GM13977 (cell line): ENCODE results near the gene TMEM163.
A peak's percentile ranks its signal among the peaks of the same experiment; 100 is the strongest.

ENCODE experiments used
- DNase-seq: peaks from one replicate; pipeline ENCODE4 v3.0.0; 2012; ENCODE audit warnings: low spot score
- in situ Hi-C: fragments of 300-500 bp; cut with MboI; formaldehyde crosslinking; loops from one replicate; pipeline ENCODE4 v1.12.0; 2022; ENCODE audit warnings: low sequenced_read_pairs, low pct_unique_long_range_greater_than_20kb, mixed read lengths, inconsistent platforms; ENCODE audit not compliant: unreplicated experiment
- TF ChIP-seq, protein P1 (sequence below): IDR thresholded peaks from 2 replicates; pipeline ENCODE4 v1.5.1; 2012; ENCODE audit warnings: mild to moderate bottlenecking, control low read depth; ENCODE audit not compliant: insufficient read depth; ENCODE audit errors: extremely low read depth, missing control alignments

TMEM163 gene

GRCh38 chr2:134700730-134701129, 18.1 kb downstream of the TMEM163 start:
- TF ChIP-seq, protein P1, sequence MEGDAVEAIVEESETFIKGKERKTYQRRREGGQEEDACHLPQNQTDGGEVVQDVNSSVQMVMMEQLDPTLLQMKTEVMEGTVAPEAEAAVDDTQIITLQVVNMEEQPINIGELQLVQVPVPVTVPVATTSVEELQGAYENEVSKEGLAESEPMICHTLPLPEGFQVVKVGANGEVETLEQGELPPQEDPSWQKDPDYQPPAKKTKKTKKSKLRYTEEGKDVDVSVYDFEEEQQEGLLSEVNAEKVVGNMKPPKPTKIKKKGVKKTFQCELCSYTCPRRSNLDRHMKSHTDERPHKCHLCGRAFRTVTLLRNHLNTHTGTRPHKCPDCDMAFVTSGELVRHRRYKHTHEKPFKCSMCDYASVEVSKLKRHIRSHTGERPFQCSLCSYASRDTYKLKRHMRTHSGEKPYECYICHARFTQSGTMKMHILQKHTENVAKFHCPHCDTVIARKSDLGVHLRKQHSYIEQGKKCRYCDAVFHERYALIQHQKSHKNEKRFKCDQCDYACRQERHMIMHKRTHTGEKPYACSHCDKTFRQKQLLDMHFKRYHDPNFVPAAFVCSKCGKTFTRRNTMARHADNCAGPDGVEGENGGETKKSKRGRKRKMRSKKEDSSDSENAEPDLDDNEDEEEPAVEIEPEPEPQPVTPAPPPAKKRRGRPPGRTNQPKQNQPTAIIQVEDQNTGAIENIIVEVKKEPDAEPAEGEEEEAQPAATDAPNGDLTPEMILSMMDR: no peak
- in situ Hi-C loops: no loop called here
- no peak for DNase-seq

GRCh38 chr2:134694411-134694810, 24.4 kb downstream of the TMEM163 start:
- TF ChIP-seq, protein P1: no peak

DNA sequence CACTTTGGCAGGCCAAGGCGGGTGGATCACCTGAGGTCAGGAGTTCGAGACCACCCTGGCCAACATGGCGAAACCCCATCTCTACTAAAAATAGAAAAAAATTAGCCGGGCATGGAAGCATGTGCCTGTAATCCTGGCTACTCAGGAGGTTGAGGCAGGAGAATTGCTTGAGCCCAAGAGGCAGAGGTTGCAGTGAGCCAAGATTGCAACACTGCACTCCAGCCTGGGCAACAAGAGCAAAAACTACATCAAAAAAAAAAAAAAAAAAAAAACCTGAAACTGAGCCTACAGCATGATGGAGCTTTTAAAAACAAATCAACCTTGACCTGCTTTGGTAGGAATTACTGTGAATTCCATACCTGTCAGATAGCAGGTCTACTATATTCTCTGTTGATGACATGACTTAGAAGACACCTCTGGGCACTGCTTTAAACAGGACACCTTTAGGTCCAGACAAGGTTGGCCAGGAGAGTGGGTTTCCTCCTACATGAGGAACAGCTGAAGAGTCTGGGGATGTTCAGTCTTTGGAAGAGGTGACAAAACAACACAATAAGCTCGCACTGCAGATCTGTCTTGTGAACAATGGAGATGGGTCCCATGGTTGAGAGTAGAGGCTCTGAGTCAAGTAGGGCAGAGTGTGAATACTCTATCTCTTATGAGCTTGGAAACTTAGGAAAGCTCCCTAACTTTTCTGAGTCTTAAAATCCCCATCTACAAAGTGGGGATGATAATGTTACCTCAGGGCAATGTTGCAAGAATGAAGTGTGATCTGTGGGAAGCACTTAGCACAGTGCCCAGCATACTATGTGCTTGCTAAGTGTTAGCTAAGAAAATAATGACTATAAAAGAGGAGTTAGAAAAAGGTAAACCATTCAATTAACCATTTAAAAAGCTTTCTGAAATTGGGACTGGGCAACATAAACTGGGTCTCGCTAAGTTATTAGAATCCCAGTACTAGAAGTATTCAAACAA, 25.2 kb downstream of the TMEM163 start:
- TF ChIP-seq, protein P1: no peak
- no peak for DNase-seq
- in situ Hi-C loops: no loop called here

More at GRCh38 chr2:134694411-134694810, 24.4 kb downstream of the TMEM163 start:
- in situ Hi-C loops: no loop called here
- DNase-seq: no peak

GRCh38 chr2:134692499-134692898, 26.3 kb downstream of the TMEM163 start:
- DNase-seq: no peak
- TF ChIP-seq, protein P1: peak; percentile 41
- in situ Hi-C loops: no loop called here

GRCh38 chr2:134690629-134691215, 28.1 kb downstream of the TMEM163 start:
- DNase-seq: no peak
- TF ChIP-seq, protein P1: no peak
- in situ Hi-C loops: no loop called here

DNA sequence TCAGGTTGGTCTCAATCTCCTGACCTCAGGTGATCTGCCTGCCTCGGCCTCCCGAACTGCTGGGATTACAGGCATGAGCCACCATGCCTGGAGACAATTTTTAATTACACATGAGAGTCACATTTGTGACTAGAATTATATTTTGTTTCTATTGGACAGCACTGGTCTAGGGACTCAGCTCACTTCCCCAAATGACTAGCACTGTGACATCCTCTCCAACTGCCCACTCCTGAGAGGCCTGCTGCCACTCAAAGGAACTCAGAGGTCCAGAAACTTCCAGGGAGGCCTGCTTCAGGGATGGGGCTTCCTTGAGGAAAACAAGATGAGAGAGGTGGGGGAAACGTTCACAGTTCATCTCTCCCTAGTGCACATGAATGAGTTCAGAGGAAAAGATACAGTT, 29.5 kb downstream of the TMEM163 start:
- in situ Hi-C loops: no loop called here
- TF ChIP-seq, protein P1: no peak

More for the DNA sequence above, 29.5 kb downstream of the TMEM163 start:
- no peak for DNase-seq
